Loucy (cell line): ENCODE results near the gene ARHGEF17.

Experiments used
- H2AFZ ChIP-seq: fragments of 200-600 bp; sonication (generic); 2 replicates; pipeline ENCODE4 v1.6.0; 2016; ENCODE audit warnings: antibody characterized with exemption, mild to moderate bottlenecking, low read length, moderate library complexity
- H3F3A ChIP-seq: fragments of 200-600 bp; 2 replicates; pipeline ENCODE4 v1.6.0; 2016; ENCODE audit warnings: antibody characterized with exemption, low read depth, mild to moderate bottlenecking
- H3K27me3 ChIP-seq: fragments of 200-600 bp; sonication (generic); 2 replicates; pipeline ENCODE4 v1.6.1; 2014; ENCODE audit warnings: low read length, mild to moderate bottlenecking; ENCODE audit not compliant: insufficient read depth, poor library complexity, severe bottlenecking
- H3K36me3 ChIP-seq: fragments of 200-600 bp; sonication (generic); 2 replicates; pipeline ENCODE4 v1.6.1; 2016; ENCODE audit warnings: low read length; ENCODE audit not compliant: insufficient read depth
- H3K4me1 ChIP-seq: fragments of 200-600 bp; sonication (generic); 2 replicates; pipeline ENCODE4 v1.5.1; 2014; ENCODE audit warnings: low read length, mild to moderate bottlenecking; ENCODE audit not compliant: insufficient read depth, poor library complexity, severe bottlenecking
- H3K4me2 ChIP-seq: fragments of 200-600 bp; sonication (generic); 2 replicates; pipeline ENCODE4 v1.6.0; 2014; ENCODE audit warnings: antibody characterized with exemption, low read length, low read depth, mild to moderate bottlenecking; ENCODE audit not compliant: poor library complexity, severe bottlenecking
- H3K4me3 ChIP-seq: fragments of 200-600 bp; sonication (generic); 2 replicates; pipeline ENCODE4 v1.5.1; 2014; ENCODE audit warnings: low read length, mild to moderate bottlenecking, mixed read lengths; ENCODE audit not compliant: poor library complexity, severe bottlenecking
- H3K79me2 ChIP-seq: fragments of 200-600 bp; sonication (generic); 2 replicates; pipeline ENCODE4 v1.6.1; 2014; ENCODE audit warnings: low read length; ENCODE audit not compliant: insufficient read depth
- H3K9ac ChIP-seq: fragments of 200-600 bp; sonication (generic); 2 replicates; pipeline ENCODE4 v1.6.0; 2014; ENCODE audit warnings: mild to moderate bottlenecking, low read depth, low read length, moderate library complexity; ENCODE audit not compliant: poor library complexity, severe bottlenecking
- H3K9me2 ChIP-seq: fragments of 200-600 bp; sonication (generic); replicated peaks from 2 replicates; pipeline ENCODE4 v1.6.1; 2016; ENCODE audit warnings: low read depth, low read length, mixed read lengths
- H3K9me3 ChIP-seq: fragments of 200-600 bp; sonication (generic); 2 replicates; pipeline ENCODE4 v1.6.1; 2014; ENCODE audit warnings: mild to moderate bottlenecking, antibody characterized with exemption, low read length, low read depth; ENCODE audit not compliant: insufficient read depth
- H4K20me1 ChIP-seq: fragments of 200-600 bp; sonication (generic); 2 replicates; pipeline ENCODE4 v1.6.0; 2014; ENCODE audit warnings: antibody characterized with exemption, low read length, mild to moderate bottlenecking; ENCODE audit not compliant: insufficient read depth, poor library complexity, severe bottlenecking
- EZH2phosphoT487 ChIP-seq: fragments of 200-600 bp; IDR thresholded peaks from 2 replicates; pipeline ENCODE4 v1.6.1; 2018; ENCODE audit warnings: antibody characterized with exemption, mild to moderate bottlenecking, moderate library complexity, borderline replicate concordance
- TF ChIP-seq, protein P1 (sequence below): fragments of 200-600 bp; sonication (generic); conservative IDR thresholded peaks from 2 replicates; pipeline ENCODE4 v1.5.1; 2014; ENCODE audit warnings: mild to moderate bottlenecking, antibody characterized with exemption, low read length

The ARHGEF17 gene

DNA sequence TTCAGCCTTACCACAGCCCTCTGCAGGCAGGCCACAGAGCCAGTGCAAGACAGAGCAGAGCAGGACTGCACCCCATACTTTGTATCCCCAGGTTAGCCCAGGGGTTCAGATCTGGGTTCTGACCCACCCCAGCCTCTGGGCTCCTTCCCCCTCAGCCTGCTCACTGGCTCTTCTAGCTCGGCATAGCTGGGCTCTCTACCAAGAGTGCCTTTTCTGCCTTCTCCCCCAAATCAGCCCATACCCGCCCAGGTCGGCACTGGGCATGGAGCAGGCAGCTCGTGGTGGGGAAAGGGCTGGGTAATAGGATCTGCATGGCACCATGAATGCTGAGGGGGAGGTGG lies 76.4 kb downstream of the ARHGEF17 start:
- peak overlapping the region; percentile 34 for H3K4me3 ChIP-seq
- H3K4me2 ChIP-seq = peak overlapping the region; percentile 87
- H3K9me3 ChIP-seq = no peaks in the 10 kb centered on the region
- no peaks in the 10 kb centered on the region for H3F3A ChIP-seq
- no peaks in the 10 kb centered on the region for H3K27me3 ChIP-seq
- peaks cover 61% of the 10 kb centered on the region for H4K20me1 ChIP-seq
- H3K9me2 ChIP-seq = no peaks in the 10 kb centered on the region
- H2AFZ ChIP-seq = no peak overlapping the region
- no peak for TF ChIP-seq EZH2phosphoT487
- TF ChIP-seq, protein P1, sequence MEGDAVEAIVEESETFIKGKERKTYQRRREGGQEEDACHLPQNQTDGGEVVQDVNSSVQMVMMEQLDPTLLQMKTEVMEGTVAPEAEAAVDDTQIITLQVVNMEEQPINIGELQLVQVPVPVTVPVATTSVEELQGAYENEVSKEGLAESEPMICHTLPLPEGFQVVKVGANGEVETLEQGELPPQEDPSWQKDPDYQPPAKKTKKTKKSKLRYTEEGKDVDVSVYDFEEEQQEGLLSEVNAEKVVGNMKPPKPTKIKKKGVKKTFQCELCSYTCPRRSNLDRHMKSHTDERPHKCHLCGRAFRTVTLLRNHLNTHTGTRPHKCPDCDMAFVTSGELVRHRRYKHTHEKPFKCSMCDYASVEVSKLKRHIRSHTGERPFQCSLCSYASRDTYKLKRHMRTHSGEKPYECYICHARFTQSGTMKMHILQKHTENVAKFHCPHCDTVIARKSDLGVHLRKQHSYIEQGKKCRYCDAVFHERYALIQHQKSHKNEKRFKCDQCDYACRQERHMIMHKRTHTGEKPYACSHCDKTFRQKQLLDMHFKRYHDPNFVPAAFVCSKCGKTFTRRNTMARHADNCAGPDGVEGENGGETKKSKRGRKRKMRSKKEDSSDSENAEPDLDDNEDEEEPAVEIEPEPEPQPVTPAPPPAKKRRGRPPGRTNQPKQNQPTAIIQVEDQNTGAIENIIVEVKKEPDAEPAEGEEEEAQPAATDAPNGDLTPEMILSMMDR = no peak
- H3K9ac ChIP-seq = peak overlapping the region; percentile 46
- peaks cover 2% of the 10 kb centered on the region; the same call in 1 of the 2 replicates for H3K36me3 ChIP-seq
- H3K4me1 ChIP-seq = peaks cover 74% of the 10 kb centered on the region
- peaks cover 99% of the 10 kb centered on the region for H3K79me2 ChIP-seq

DNA sequence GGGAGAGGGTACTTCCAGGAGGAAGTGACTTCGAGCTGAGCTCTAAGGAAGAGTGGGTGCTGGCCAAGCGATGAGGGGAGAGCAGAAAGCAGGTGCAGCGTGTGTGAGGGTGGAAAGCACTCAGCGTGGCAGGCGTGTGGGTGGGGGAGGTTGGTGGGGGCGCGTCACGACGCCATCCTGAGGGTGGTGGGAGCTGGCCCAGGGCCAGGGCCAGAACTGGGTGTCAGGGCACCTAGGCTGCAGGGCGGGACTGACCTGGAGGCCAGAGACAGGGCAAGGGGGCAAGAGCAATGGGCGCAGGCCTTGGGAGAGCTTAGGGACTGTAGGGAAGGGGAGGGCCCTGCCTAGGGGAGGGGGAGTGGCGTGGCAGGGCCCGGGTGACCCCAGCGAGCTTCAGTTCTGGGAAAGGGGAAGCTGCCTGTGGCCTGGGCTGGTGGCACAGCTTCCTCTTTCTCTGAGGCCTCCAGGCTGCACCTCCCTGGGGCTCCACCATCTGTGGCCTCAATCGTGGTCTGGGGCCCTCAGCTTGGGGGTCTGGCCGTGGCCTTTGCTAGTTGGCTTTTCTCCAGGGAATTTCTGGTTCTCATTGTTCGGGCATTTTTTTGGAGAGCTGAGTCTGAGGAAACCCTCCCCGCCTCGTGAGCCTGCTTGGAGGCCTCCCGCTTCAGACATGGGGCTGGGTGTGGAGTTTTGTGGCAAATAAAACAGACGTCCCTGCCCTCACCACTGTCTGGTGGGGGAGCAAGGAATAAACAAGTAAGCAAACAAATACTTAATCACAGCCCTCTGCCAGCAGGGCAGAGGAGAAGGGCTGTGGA lies 77.0 kb downstream of the ARHGEF17 start:
- peaks cover 55% of the 10 kb centered on the region for H4K20me1 ChIP-seq
- peaks cover 6% of the 10 kb centered on the region; the same call in 1 of the 2 replicates for H3K36me3 ChIP-seq
- no peaks in the 10 kb centered on the region for H3K9me2 ChIP-seq
- peak overlapping the region; percentile 34 for H3K4me3 ChIP-seq
- peaks cover 93% of the 10 kb centered on the region for H3K79me2 ChIP-seq
- H2AFZ ChIP-seq = no peak overlapping the region
- peak overlapping the region; percentile 46 for H3K9ac ChIP-seq
- no peaks in the 10 kb centered on the region for H3K9me3 ChIP-seq
- TF ChIP-seq, protein P1 = no peak
- TF ChIP-seq EZH2phosphoT487 = no peak
- H3K27me3 ChIP-seq = no peaks in the 10 kb centered on the region
- peak overlapping the region; percentile 87 for H3K4me2 ChIP-seq
- H3K4me1 ChIP-seq = peaks cover 68% of the 10 kb centered on the region
- H3F3A ChIP-seq = no peaks in the 10 kb centered on the region

DNA sequence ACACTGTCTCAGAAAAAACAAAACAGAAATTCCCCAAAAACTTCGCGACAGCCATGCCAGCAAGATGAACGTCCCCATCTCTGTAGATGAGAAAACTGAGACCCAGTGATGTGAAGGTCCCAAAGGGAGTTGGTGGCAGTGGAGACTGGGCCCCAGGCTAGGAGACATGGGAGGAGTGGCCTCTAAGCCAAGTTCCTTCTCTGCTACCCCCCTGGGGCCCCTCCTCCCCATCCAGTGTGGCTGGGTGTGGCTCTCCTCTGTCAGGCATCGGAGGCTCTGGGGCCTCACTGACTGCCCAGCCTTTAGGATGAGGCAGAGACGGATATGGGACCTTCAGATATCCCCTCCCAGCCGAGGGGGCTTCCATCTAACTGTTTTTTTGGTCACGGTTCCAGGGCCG lies 77.9 kb downstream of the ARHGEF17 start:
- Histone ChIP-seq H3K79me2 (peaks cover 84% of the 10 kb centered on the region), H4K20me1 (peaks cover 46% of the 10 kb centered on the region), H2AFZ (no peak overlapping the region), H3F3A (no peaks in the 10 kb centered on the region), H3K9ac (peak overlapping the region; percentile 46), H3K4me1 (peaks cover 59% of the 10 kb centered on the region), H3K4me2 (peak overlapping the region; percentile 87), H3K36me3 (peaks cover 13% of the 10 kb centered on the region; the same call in 1 of the 2 replicates), H3K9me3 (no peaks in the 10 kb centered on the region), H3K27me3 (no peaks in the 10 kb centered on the region), H3K4me3 (no peak overlapping the region), H3K9me2 (no peaks in the 10 kb centered on the region)
- TF ChIP-seq EZH2phosphoT487 = no peak
- TF ChIP-seq, protein P1 = no peak
